Type B pancreatic cell (in vitro differentiated cells): ENCODE results near the gene DENND6B. TPM values are rescaled to one million over a fixed set of nuclear protein-coding genes. Genes with fewer than 3 reads are reported as not detected.

Source experiments
- DNase-seq: peaks from one replicate; pipeline ENCODE4 v3.0.0; 2021; ENCODE audit warnings: mixed read lengths; ENCODE audit not compliant: unreplicated experiment; ENCODE audit errors: extremely low spot score
- H3K27ac Mint-ChIP-seq: 2 replicates; pipeline ENCODE4 v1.8.0; 2021; ENCODE audit warnings: mild to moderate bottlenecking, mixed read lengths
- H3K27me3 Mint-ChIP-seq: 2 replicates; pipeline ENCODE4 v1.8.0; 2021; ENCODE audit warnings: mixed read lengths
- H3K36me3 Mint-ChIP-seq: 2 replicates; pipeline ENCODE4 v1.8.0; 2021; ENCODE audit warnings: mixed read lengths
- H3K4me1 Mint-ChIP-seq: one replicate; pipeline ENCODE4 v1.8.0; 2021; ENCODE audit warnings: mixed read lengths; ENCODE audit not compliant: unreplicated experiment
- H3K4me3 Mint-ChIP-seq: 2 replicates; pipeline ENCODE4 v1.8.0; 2021; ENCODE audit warnings: mild to moderate bottlenecking, mixed read lengths
- H3K9me3 Mint-ChIP-seq: 2 replicates; pipeline ENCODE4 v1.8.0; 2021; ENCODE audit warnings: mixed read lengths
- total RNA-seq: library from RNA; stranded (reverse); gene quantifications from 2 replicates; pipeline ENCODE4 v1.2.1, GENCODE V29; 2021; ENCODE audit warnings: low replicate concordance
- TF ChIP-seq, protein P1 (sequence below): fragments of 200-600 bp; sonication (generic); conservative IDR thresholded peaks from 2 replicates; pipeline ENCODE4 v1.5.0; 2021; ENCODE audit warnings: antibody characterized with exemption, mild to moderate bottlenecking

Gene DENND6B
- total RNA-seq, 1 donor from 2014 or later: 25.6 TPM

DNA sequence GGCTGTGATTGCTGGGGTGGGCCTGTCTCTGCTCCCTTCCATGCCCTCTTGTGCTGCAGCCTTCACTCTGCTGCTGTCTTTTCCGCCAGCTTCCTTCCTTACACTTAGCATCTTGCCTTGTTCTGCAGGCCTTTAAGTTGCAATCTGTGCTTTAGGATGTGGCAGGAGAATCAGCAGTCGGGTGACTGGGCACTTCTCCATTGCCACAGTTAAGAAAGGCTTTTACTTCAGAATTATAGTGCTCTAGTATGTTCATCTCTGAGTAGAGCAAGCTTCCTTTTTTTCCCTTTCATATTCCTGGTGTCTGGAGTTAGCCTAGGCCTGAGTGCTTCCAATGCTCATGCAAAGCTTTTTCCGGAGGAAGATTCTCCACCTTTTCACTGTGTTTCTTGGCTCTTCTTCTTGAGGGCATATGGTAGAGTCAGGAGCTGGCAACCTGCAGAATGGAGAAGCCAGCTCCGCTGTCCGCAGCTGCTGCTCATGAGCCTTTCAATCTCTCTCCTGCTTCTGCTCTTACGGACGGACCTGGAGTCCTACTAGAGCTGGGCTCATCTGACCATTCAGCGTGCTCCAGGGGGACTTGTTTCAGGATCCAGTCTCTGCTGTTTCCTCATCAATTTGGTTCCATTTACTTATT, 36.5 kb upstream of the DENND6B start:
- TF ChIP-seq, protein P1, sequence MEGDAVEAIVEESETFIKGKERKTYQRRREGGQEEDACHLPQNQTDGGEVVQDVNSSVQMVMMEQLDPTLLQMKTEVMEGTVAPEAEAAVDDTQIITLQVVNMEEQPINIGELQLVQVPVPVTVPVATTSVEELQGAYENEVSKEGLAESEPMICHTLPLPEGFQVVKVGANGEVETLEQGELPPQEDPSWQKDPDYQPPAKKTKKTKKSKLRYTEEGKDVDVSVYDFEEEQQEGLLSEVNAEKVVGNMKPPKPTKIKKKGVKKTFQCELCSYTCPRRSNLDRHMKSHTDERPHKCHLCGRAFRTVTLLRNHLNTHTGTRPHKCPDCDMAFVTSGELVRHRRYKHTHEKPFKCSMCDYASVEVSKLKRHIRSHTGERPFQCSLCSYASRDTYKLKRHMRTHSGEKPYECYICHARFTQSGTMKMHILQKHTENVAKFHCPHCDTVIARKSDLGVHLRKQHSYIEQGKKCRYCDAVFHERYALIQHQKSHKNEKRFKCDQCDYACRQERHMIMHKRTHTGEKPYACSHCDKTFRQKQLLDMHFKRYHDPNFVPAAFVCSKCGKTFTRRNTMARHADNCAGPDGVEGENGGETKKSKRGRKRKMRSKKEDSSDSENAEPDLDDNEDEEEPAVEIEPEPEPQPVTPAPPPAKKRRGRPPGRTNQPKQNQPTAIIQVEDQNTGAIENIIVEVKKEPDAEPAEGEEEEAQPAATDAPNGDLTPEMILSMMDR: no peak
- Mint-ChIP-seq H3K4me1 (peaks cover 18% of the 10 kb centered on the region), H3K4me3 (no peak overlapping the region), H3K27ac (no peak overlapping the region), H3K9me3 (no peaks in the 10 kb centered on the region), H3K36me3 (peaks cover 34% of the 10 kb centered on the region), H3K27me3 (no peaks in the 10 kb centered on the region)
- no peak for DNase-seq

DNA sequence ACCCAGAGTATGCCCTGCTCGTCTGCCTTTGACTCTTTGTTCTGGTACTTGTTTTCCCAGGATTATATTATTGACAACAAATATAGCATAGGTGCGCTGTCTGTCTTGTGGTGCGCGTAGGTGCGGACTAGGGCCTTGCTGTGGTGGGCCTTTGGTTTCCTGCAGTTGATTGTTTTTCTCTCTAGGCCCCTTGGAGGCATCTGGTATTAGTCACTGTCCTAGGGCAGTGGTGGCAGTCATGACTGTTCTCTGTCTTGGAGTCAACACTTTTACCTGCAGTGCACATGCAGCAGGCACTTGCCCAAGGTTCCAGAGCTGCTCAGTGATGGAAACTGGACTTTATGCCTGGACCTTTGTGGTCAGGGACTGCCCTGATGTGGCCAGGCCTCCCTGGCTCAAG, 34.9 kb upstream of the DENND6B start:
- Mint-ChIP-seq H3K4me1 (peaks cover 13% of the 10 kb centered on the region), H3K4me3 (no peak overlapping the region), H3K27me3 (no peaks in the 10 kb centered on the region), H3K9me3 (no peaks in the 10 kb centered on the region), H3K36me3 (peaks cover 35% of the 10 kb centered on the region), H3K27ac (no peak overlapping the region)
- TF ChIP-seq, protein P1: no peak
- DNase-seq: no peak

DNA sequence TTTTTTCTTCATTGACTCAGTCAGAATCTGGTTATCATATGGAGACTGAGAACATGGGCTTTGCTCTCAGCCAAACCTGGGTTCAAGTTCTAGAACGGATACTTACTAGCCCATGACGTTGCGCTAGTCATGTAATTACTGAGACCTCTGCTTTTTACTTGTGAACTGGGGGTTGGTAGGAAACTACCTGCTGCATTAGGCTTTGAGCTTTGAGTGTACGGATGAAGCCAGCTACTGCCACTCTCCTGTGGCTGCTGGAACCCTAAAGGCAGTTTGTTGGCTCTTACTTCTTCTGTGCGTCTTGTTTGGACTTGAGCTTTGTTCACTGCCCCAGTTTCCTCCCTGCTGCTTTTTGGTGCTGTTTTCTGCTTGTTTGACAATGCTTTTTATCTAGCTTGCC, 34.4 kb upstream of the DENND6B start:
- Mint-ChIP-seq H3K27me3 (no peaks in the 10 kb centered on the region), H3K4me3 (no peak overlapping the region), H3K4me1 (peaks cover 9% of the 10 kb centered on the region), H3K27ac (no peak overlapping the region), H3K9me3 (no peaks in the 10 kb centered on the region), H3K36me3 (peaks cover 35% of the 10 kb centered on the region)
- TF ChIP-seq, protein P1: no peak
- no peak for DNase-seq

DNA sequence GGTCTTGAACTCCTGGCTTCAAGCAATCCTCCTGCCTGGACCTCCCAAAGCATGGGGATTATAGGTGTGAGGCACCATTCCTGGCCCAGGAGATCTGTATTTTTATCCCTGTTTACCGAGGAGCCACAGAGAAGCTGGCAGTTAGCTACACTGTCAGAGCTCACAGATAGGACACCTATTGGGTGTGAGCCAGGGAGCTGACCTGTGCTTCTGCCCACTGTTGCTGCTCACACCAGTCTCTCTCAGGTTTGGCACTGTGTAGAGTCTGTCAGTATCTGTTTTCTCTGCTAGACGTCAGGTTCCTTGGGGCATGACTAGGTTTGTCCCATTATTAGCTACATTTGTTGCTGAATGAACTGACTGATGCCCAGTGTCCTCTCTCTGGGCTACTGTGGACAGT, 33.8 kb upstream of the DENND6B start:
- TF ChIP-seq, protein P1: no peak
- Mint-ChIP-seq H3K4me1 (peaks cover 9% of the 10 kb centered on the region), H3K36me3 (peaks cover 32% of the 10 kb centered on the region), H3K9me3 (no peaks in the 10 kb centered on the region), H3K4me3 (no peak overlapping the region), H3K27me3 (no peaks in the 10 kb centered on the region), H3K27ac (no peak overlapping the region)
- DNase-seq: no peak

DNA sequence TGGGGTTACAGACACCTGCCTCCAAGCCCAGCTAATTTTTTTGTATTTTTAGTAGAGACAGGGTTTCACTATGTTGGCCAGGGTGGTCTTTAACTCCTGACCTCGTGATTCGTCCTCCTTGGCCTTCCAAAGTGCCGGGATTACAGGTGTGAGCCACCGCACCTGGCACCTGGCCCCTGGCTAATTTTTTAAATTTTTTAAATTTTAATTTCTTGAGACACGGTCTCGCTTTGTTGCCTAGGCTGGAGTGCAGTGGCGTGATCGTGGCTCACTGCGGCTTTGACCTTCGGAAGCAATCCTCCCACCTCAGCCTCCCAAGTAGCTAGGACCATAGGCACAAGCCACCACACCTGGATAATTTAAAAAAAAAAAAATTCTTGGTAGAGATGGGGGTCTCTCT, 30.9 kb upstream of the DENND6B start:
- Mint-ChIP-seq H3K27me3 (no peaks in the 10 kb centered on the region), H3K36me3 (peaks cover 32% of the 10 kb centered on the region), H3K9me3 (no peaks in the 10 kb centered on the region), H3K4me3 (no peak overlapping the region), H3K27ac (no peak overlapping the region), H3K4me1 (peaks cover 2% of the 10 kb centered on the region)
- no peak for DNase-seq
- TF ChIP-seq, protein P1: no peak

DNA sequence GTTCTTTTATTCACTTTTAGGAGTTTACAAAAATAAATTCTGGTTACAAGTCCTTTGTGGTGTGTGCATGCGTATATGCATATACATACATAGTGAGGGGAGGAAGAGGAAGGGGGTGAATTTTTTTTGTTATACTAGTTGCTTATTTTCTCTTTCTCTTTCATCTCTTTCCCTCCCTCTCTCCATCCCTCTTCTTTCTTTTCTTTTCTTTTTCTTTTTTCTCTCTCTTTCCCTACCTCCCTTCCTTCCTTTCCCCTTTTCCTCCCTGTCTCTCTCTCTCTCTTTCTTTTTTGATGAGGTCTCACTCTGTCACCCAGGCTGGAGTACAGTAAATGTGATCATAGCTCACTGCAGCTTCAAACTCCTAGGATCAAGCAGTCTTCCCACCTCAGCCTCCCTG, 30.4 kb upstream of the DENND6B start:
- Mint-ChIP-seq H3K27ac (no peak overlapping the region), H3K36me3 (peaks cover 32% of the 10 kb centered on the region), H3K4me1 (no peaks in the 10 kb centered on the region), H3K9me3 (no peaks in the 10 kb centered on the region), H3K4me3 (no peak overlapping the region), H3K27me3 (no peaks in the 10 kb centered on the region)
- TF ChIP-seq, protein P1: no peak
- DNase-seq: no peak
